Thyroid gland (tissue), 4 donors: ENCODE data around the gene SVIL. TPM values are rescaled to one million over a fixed set of nuclear protein-coding genes. Genes with fewer than 3 reads are reported as not detected.
A peak's percentile ranks its signal among the peaks of the same experiment; 100 is the strongest.

Experiments used
- DNase-seq, 2 donors: peaks; one replicate each; pipeline ENCODE4 v3.0.0-alpha.2; 2019
- H3K27ac ChIP-seq, 3 donors: fragments of 200-600 bp; sonication (generic); 1 replicate in 2 of 3; 2 replicates in 1 of 3; pipeline ENCODE4 v1.5.1; 2016 to 2019; ENCODE audit warnings: mild to moderate bottlenecking in 1 of 3, moderate library complexity in 1 of 3
- H3K27me3 ChIP-seq: fragments of 200-600 bp; sonication (generic); one replicate; pipeline ENCODE4 v1.5.1; 2019
- H3K36me3 ChIP-seq, 2 donors: fragments of 200-600 bp; sonication (generic); one replicate each; pipeline ENCODE4 v1.5.1; 2016 to 2019
- H3K4me1 ChIP-seq, 2 donors: fragments of 200-600 bp; sonication (generic); one replicate each; pipeline ENCODE4 v1.5.1; 2017 to 2019
- H3K4me3 ChIP-seq, 3 donors: fragments of 200-600 bp; sonication (generic); replicated peaks in 1 of 3; 1 replicate in 2 of 3; 2 replicates in 1 of 3; pipeline ENCODE4 v1.5.1; 2016; ENCODE audit warnings: mild to moderate bottlenecking in 1 of 3
- H3K9me3 ChIP-seq: fragments of 200-600 bp; sonication (generic); one replicate; pipeline ENCODE4 v1.5.1; 2017
- CTCF ChIP-seq, 6 experiments: fragments of 200-600 bp in 3 of 6; fragments of 450-650 bp in 3 of 6; sonication (generic) in 3 of 6; IDR thresholded peaks; one replicate each; pipeline ENCODE4 v1.5.1; 2016 to 2019; ENCODE audit warnings: antibody characterized with exemption in 6 of 6, mild to moderate bottlenecking in 2 of 6, inconsistent platforms in 1 of 6, moderate library complexity in 1 of 6
- POLR2A ChIP-seq, 2 donors: fragments of 450-650 bp; IDR thresholded peaks; one replicate each; pipeline ENCODE4 v1.6.1; 2017; ENCODE audit warnings: antibody characterized with exemption in 2 of 2, mild to moderate bottlenecking in 2 of 2, moderate library complexity in 1 of 2
- WGBS, 2 donors: methylation state at CpG; one replicate each; pipeline ENCODE4 v1.1.5; 2017; 5-methylcytosine and 5-hydroxymethylcytosine counted together
- intact Hi-C: fragments of 100-400 bp; cut with DNase I; formaldehyde crosslinking; loops from one replicate; pipeline ENCODE4 v1.15.1; 2023
- total RNA-seq, 4 donors: library from RNA; depleted of rRNA; stranded (reverse); fragments of >200 nt; gene quantifications; one replicate each; pipeline ENCODE4 v1.2.3, GENCODE V29; 2016

Gene SVIL
- total RNA-seq, 4 donors from 2014 or later: 59.9 to 211 (median 134) TPM

GRCh38 chr10:29595636-29596225 is 39.0 kb downstream of the SVIL start:
- Histone ChIP-seq H3K27ac (no peak overlapping the region), H3K4me1 (peaks cover 3 to 18% of the 10 kb centered on the region in 2 donors), H3K27me3 (no peaks in the 10 kb centered on the region), H3K36me3 (no peaks in the 10 kb centered on the region), H3K9me3 (no peaks in the 10 kb centered on the region), H3K4me3 (no peak overlapping the region)
- DNase-seq: no peak
- TF ChIP-seq CTCF (IDR thresholded peaks at IDR 0.05) (no peak), POLR2A (IDR thresholded peaks at IDR 0.05) (no peak)
- intact Hi-C loops: loop anchor here (10.0 kb wide), 1 partner anchor 139 kb away; no protein-coding TSS in a partner anchor
- 84 to 90% methylated on average over 9 to 10 of the region's 10 CpGs for WGBS, 2 donors

GRCh38 chr10:29595146-29595545 is 39.6 kb downstream of the SVIL start:
- intact Hi-C loops: loop anchor here (10.0 kb wide), 1 partner anchor 140 kb away; no protein-coding TSS in a partner anchor
- Histone ChIP-seq H3K27me3 (no peaks in the 10 kb centered on the region), H3K36me3 (no peaks in the 10 kb centered on the region), H3K27ac (no peak overlapping the region), H3K9me3 (no peaks in the 10 kb centered on the region), H3K4me3 (no peak overlapping the region), H3K4me1 (peaks cover 7 to 22% of the 10 kb centered on the region in 2 donors)
- 89 to 91% methylated on average over 8 of the region's 8 CpGs for WGBS, 2 donors
- no peak for DNase-seq
- no peak for TF ChIP-seq CTCF (IDR thresholded peaks at IDR 0.05)
- TF ChIP-seq POLR2A (IDR thresholded peaks at IDR 0.05): no peak

GRCh38 chr10:29591651-29591968 is 43.2 kb downstream of the SVIL start:
- Histone ChIP-seq H3K27me3 (no peaks in the 10 kb centered on the region), H3K36me3 (no peaks in the 10 kb centered on the region), H3K4me1 (peaks cover 22 to 29% of the 10 kb centered on the region in 2 donors), H3K27ac (peak overlapping the region in 1 of 3 donors; percentile 46), H3K4me3 (no peak overlapping the region), H3K9me3 (no peaks in the 10 kb centered on the region)
- no peak for TF ChIP-seq POLR2A (IDR thresholded peaks at IDR 0.05)
- no peak for TF ChIP-seq CTCF (IDR thresholded peaks at IDR 0.05)
- WGBS, 2 donors: 91 to 95% methylated on average over 4 of the region's 4 CpGs
- intact Hi-C loops: loop anchor here (10.0 kb wide), 1 partner anchor 143 kb away; no protein-coding TSS in a partner anchor
- DNase-seq: no peak

- Histone ChIP-seq H3K27me3 (no peaks in the 10 kb centered on the region), H3K4me3 (no peak overlapping the region), H3K36me3 (no peaks in the 10 kb centered on the region), H3K4me1 (peaks cover 22 to 27% of the 10 kb centered on the region in 2 donors), H3K27ac (peak overlapping the region in 2 of 3 donors; percentile 46 to 63), H3K9me3 (no peaks in the 10 kb centered on the region)
- no peak for DNase-seq
- WGBS, 2 donors: 60 to 75% methylated on average over 2 of the region's 2 CpGs
- intact Hi-C loops: loop anchor here (10.0 kb wide), 1 partner anchor 144 kb away; no protein-coding TSS in a partner anchor
- TF ChIP-seq CTCF (IDR thresholded peaks at IDR 0.05) (no peak), POLR2A (IDR thresholded peaks at IDR 0.05) (no peak)
Measured at GRCh38 chr10:29590915-29591650, 43.7 kb downstream of the SVIL start.
